ENCODE measurements around the gene C1QTNF9.
"Not testable (repeated sequence)": the region's sequence is repeated elsewhere in the genome, so short reads cannot be mapped to it uniquely, and the experiment has no call there.

The C1QTNF9 gene

GRCh38 chr13:24371273-24371672, 61.9 kb downstream of the C1QTNF9 start:
- H3K9me3 ChIP-seq (replicated peaks; ENCODE audit: low read length); H3K9ac ChIP-seq (ENCODE audit: low read depth, low read length); H3K36me3 ChIP-seq (ENCODE audit: insufficient read depth, low read length): not testable (repeated sequence)

More at GRCh38 chr13:24371273-24371672, 61.9 kb downstream of the C1QTNF9 start:
- H3K4me1 ChIP-seq (ENCODE audit: control insufficient read depth, insufficient read depth, low read length); H3K4me3 ChIP-seq (ENCODE audit: low read length); H3K4me2 ChIP-seq (ENCODE audit: low read length); H3K27me3 ChIP-seq (ENCODE audit: control insufficient read depth, insufficient read depth, low read length): not testable (repeated sequence)

Data from skeletal muscle satellite cell (primary cell).